Uterus (tissue), 2 donors: ENCODE results near the gene WDFY1.

ENCODE experiments used
- CTCF ChIP-seq, 4 experiments: fragments of 200-600 bp in 2 of 4; fragments of 450-650 bp in 2 of 4; sonication (generic) in 2 of 4; IDR thresholded peaks; one replicate each; pipeline ENCODE4 v1.5.1; 2016 to 2019; ENCODE audit warnings: antibody characterized with exemption in 4 of 4, mild to moderate bottlenecking in 2 of 4, moderate library complexity in 1 of 4
- POLR2A ChIP-seq, 2 donors: fragments of 450-650 bp; IDR thresholded peaks; one replicate each; pipeline ENCODE4 v1.6.1; 2016; ENCODE audit warnings: antibody characterized with exemption in 2 of 2, mild to moderate bottlenecking in 1 of 2, moderate library complexity in 1 of 2

- TF ChIP-seq CTCF (IDR thresholded peaks at IDR 0.05) = no peak
- TF ChIP-seq POLR2A (IDR thresholded peaks at IDR 0.05) = no peak
Measured at GRCh38 chr2:223930103-223930976, 14.8 kb downstream of the WDFY1 start.
